GM12878 (cell line): ENCODE measurements around the gene HEATR1. TPM values are rescaled to one million over a fixed set of nuclear protein-coding genes. Genes with fewer than 3 reads are reported as not detected.

Source experiments
- ATAC-seq: fragments of 200-7000 bp; cut with Tn5 transposase; 3 replicates; pipeline ENCODE4 v1.9.1; 2020; ENCODE audit warnings: mild to moderate bottlenecking, moderate library complexity
- BruUV-seq: library from RNA; stranded (reverse); fragments of 400-500 nt; replicated peaks from 2 replicates; lab custom pipeline; 2021; lab: Mats Ljungman, UMichigan
- CTCF ChIA-PET: fragments of 300-600 bp; sonication (Branson Sonifier 250); formaldehyde crosslinking; extraction: SDS; loops from one replicate; lab custom pipeline; 2021; ENCODE audit warnings: inconsistent platforms; lab: Yijun Ruan, JAX
- POLR2A ChIA-PET: fragments of 350-600 bp; formaldehyde crosslinking; extraction: SDS; loops from one replicate; lab custom pipeline; 2021; ENCODE audit warnings: inconsistent platforms; lab: Charles Lee
- RAD21 ChIA-PET: fragments of 300-600 bp; sonication (Branson Sonifier 250); formaldehyde crosslinking; loops from one replicate; lab custom pipeline; 2023; ENCODE audit warnings: antibody characterized with exemption; ENCODE audit not compliant: unreplicated experiment; lab: Charles Lee
- SMC1A ChIA-PET: fragments of 300-600 bp; sonication (Branson Sonifier 250); formaldehyde crosslinking; loops from one replicate; lab custom pipeline; 2023; ENCODE audit not compliant: unreplicated experiment, uncharacterized antibody; lab: Charles Lee
- DNase-seq: peaks from one replicate; pipeline ENCODE4 v3.0.0-alpha.2; 2011; ENCODE audit warnings: low read depth, low spot score
- FAIRE-seq: peaks from 3 replicates; lab custom pipeline; 2011; peaks lifted over from hg19 to GRCh38; lab: Jason Lieb, UNC
- H2AFZ ChIP-seq: 2 replicates; pipeline ENCODE4 v1.6.0; 2011; ENCODE audit warnings: low read depth, low read length, control low read depth; ENCODE audit not compliant: control insufficient read depth
- H3K27ac ChIP-seq: 2 replicates; pipeline ENCODE4 v1.5.1; 2011; ENCODE audit warnings: control low read depth; ENCODE audit not compliant: control insufficient read depth, insufficient read depth
- H3K27me3 ChIP-seq, 2 experiments: replicated peaks in 1 of 2; 2 replicates each; pipeline versions ENCODE4 v1.6.0 to v1.6.1; 2011; ENCODE audit warnings: low read length in 1 of 2; ENCODE audit not compliant: control insufficient read depth in 2 of 2, insufficient read depth in 2 of 2
- H3K36me3 ChIP-seq, 2 experiments: 2 replicates each; pipeline ENCODE4 v1.5.1; 2011; ENCODE audit warnings: low read length in 1 of 2; ENCODE audit not compliant: control insufficient read depth in 2 of 2, insufficient read depth in 2 of 2
- H3K4me1 ChIP-seq: 2 replicates; pipeline ENCODE4 v1.6.1; 2011; ENCODE audit warnings: mild to moderate bottlenecking, low read length, moderate library complexity, mixed read lengths; ENCODE audit not compliant: control insufficient read depth, insufficient read depth
- H3K4me2 ChIP-seq: 2 replicates; pipeline ENCODE4 v1.6.0; 2011; ENCODE audit warnings: control low read depth; ENCODE audit not compliant: control insufficient read depth, insufficient read depth
- H3K4me3 ChIP-seq: fragments of 200-600 bp; sonication (generic); 2 replicates; pipeline ENCODE4 v1.5.1; 2016
- H3K79me2 ChIP-seq: 2 replicates; pipeline ENCODE4 v1.6.0; 2011; ENCODE audit warnings: low read length; ENCODE audit not compliant: control insufficient read depth, insufficient read depth
- H3K9ac ChIP-seq: 2 replicates; pipeline ENCODE4 v1.8.0; 2011; ENCODE audit warnings: low read length, control low read depth, mixed read lengths; ENCODE audit not compliant: control insufficient read depth, insufficient read depth
- H3K9me3 ChIP-seq: replicated peaks from 3 replicates; pipeline ENCODE4 v1.5.1; 2011; ENCODE audit warnings: mild to moderate bottlenecking, low read length; ENCODE audit not compliant: control insufficient read depth, insufficient read depth
- H4K20me1 ChIP-seq: 2 replicates; pipeline ENCODE4 v1.6.0; 2011; ENCODE audit not compliant: control insufficient read depth, insufficient read depth
- CTCF ChIP-seq, 3 experiments: IDR thresholded peaks in 2 of 3; conservative IDR thresholded peaks in 1 of 3; 2 replicates each; pipeline ENCODE4 v1.5.1; 2011; ENCODE audit warnings: low read depth in 3 of 3, low read length in 3 of 3, mild to moderate bottlenecking in 3 of 3, control low read depth in 2 of 3, moderate library complexity in 2 of 3, inconsistent platforms in 1 of 3, mixed read lengths in 1 of 3; ENCODE audit not compliant: control insufficient read depth in 2 of 3, insufficient read depth in 1 of 3; ENCODE audit errors: extremely low read depth in 1 of 3
- HCFC1 ChIP-seq: fragments of 150-350 bp; IDR thresholded peaks from 2 replicates; pipeline ENCODE4 v1.6.1; 2014; ENCODE audit warnings: low read length
- NFIC ChIP-seq: IDR thresholded peaks from 2 replicates; pipeline ENCODE4 v1.6.1; 2012; ENCODE audit warnings: low read depth, mild to moderate bottlenecking, inconsistent platforms, low read length, moderate library complexity
- NR2F1 ChIP-seq: fragments of 450-650 bp; conservative IDR thresholded peaks from 2 replicates; pipeline ENCODE4 v1.6.1; 2017; ENCODE audit warnings: mild to moderate bottlenecking
- PRDM15 ChIP-seq: fragments of 450-650 bp; formaldehyde crosslinking; IDR thresholded peaks from 2 replicates; pipeline ENCODE4 v1.4.0; 2020; ENCODE audit warnings: mild to moderate bottlenecking, moderate library complexity
- SUPT20H ChIP-seq: IDR thresholded peaks from 2 replicates; pipeline ENCODE4 v1.6.1; 2011; ENCODE audit warnings: low read depth, mild to moderate bottlenecking, low read length, moderate library complexity, borderline replicate concordance; ENCODE audit not compliant: control insufficient read depth
- WGBS: methylation state at CpG from one replicate; pipeline ENCODE4 v1.1.6; 2016; ENCODE audit warnings: low lambda C conversion rate; ENCODE audit not compliant: insufficient replicate concordance, insufficient coverage; ENCODE audit errors: missing lambda C conversion rate; 5-methylcytosine and 5-hydroxymethylcytosine counted together
- in situ Hi-C: fragments of 300-500 bp; cut with MboI; formaldehyde crosslinking; loops from 9 replicates; pipeline ENCODE4 v1.14.3; 2018; ENCODE audit warnings: mixed read lengths
- intact Hi-C: fragments of 100-400 bp; cut with micrococcal nuclease; formaldehyde crosslinking; loops from one replicate; pipeline ENCODE4 v1.14.2; 2022; ENCODE audit not compliant: unreplicated experiment
- polyA plus RNA-seq, 11 experiments: library from polyadenylated mRNA; depleted of rRNA in 4 of 11; unstranded in 6 of 11; stranded (reverse) in 5 of 11; fragments of >200 nt; fragmentation: Nextera tagmentation in 4 of 11; fragmentation: Illumina TruSeq in 1 of 11; extraction: Ambion mirVana in 4 of 11; extraction: Trizol in 1 of 11; gene quantifications; 1 replicate in 1 of 11; 2 replicates in 10 of 11; pipeline versions ENCODE4 v1.2.1 to v1.2.3, GENCODE V29; 2011 to 2016; ENCODE audit warnings: inconsistent platforms in 2 of 11, missing spikeins in 2 of 11, low read depth in 1 of 11
- total RNA-seq, 4 experiments: library from RNA; depleted of rRNA in 3 of 4; stranded (reverse); fragments of >200 nt in 3 of 4; fragmentation: Illumina TruSeq in 1 of 4; extraction: Trizol in 1 of 4; gene quantifications; 2 replicates each; pipeline versions ENCODE4 v1.2.1 to v1.2.3, GENCODE V29; 2013 to 2021

Gene HEATR1
- total and polyA plus RNA-seq, 10 of the 15 experiments (the other 5 are each of a cell fraction or from before 2014, with no cell fraction given), result 8.6 to 72.3 (median 41.9) TPM

GRCh38 chr1:236535662-236536161, 68.6 kb downstream of the HEATR1 start:
- Histone ChIP-seq H3K27ac (no peak overlapping the region), H3K27me3 (no peaks in the 10 kb centered on the region), H3K36me3 (peaks cover 0 to 3% of the 10 kb centered on the region in 2 experiments; a peak in 2 of 4 replicates), H3K9ac (no peak overlapping the region), H3K4me3 (no peak overlapping the region), H3K79me2 (no peaks in the 10 kb centered on the region), H3K4me2 (no peak overlapping the region), H3K9me3 (no peaks in the 10 kb centered on the region), H3K4me1 (peaks cover 9% of the 10 kb centered on the region), H4K20me1 (no peaks in the 10 kb centered on the region), H2AFZ (no peak overlapping the region)
- POLR2A ChIA-PET, result interaction anchor here (0.6 kb wide), 2 partner anchors 9 to 24 kb away, joined by 3 to 4 read pairs; no protein-coding TSS in a partner anchor
- no peak for FAIRE-seq
- SMC1A ChIA-PET, result interaction anchor here (1.5 kb wide), 1 partner anchor 10 kb away, joined by 4 read pairs; no protein-coding TSS in a partner anchor
- intact Hi-C loops (no loop called here), in situ Hi-C loops (no loop called here)
- WGBS, result 100% methylated on average over 6 of the region's 6 CpGs
- no peak for ATAC-seq
- BruUV-seq, result no TSS peak
- TF ChIP-seq HCFC1, result no peak
- DNase-seq, result no peak
- CTCF ChIA-PET, result no interaction called here
- RAD21 ChIA-PET, result no interaction called here

DNA sequence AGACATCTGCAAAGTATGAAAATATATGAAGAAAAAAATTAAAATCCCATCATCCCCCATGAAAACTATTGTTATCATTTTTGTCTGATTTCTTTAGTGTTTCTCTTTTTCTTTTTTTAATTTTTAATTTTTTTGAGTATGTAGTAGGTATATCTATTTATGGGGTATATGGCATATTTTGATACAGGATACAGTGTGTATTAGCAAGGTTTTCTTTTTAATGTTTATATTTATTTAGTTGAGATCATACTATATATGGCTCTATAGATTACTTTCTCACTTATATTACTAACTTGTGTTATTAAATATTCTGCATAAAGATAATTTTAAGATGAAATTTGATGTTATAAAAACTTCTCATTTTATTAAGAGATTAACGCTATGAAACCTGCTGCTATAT, 69.1 kb downstream of the HEATR1 start:
- 100% methylated on average over 1 of the region's 1 CpG for WGBS

More for the DNA sequence above, 69.1 kb downstream of the HEATR1 start:
- ChIA-PET POLR2A (interaction anchor here (0.6 kb wide), 1 partner anchor 24 kb away, joined by 4 read pairs; no protein-coding TSS in a partner anchor), CTCF (no interaction called here), RAD21 (no interaction called here), SMC1A (interaction anchor here (0.7 to 1.5 kb wide), 3 partner anchors 9 to 67 kb away, joined by 3 to 4 read pairs (median 4); no protein-coding TSS in a partner anchor)
- BruUV-seq, result no TSS peak
- Histone ChIP-seq H3K36me3 (peaks cover 0 to 3% of the 10 kb centered on the region in 2 experiments; a peak in 2 of 4 replicates), H3K4me1 (peaks cover 9% of the 10 kb centered on the region), H3K9me3 (no peaks in the 10 kb centered on the region), H3K4me2 (no peak overlapping the region), H3K9ac (no peak overlapping the region), H3K27ac (no peak overlapping the region), H4K20me1 (no peaks in the 10 kb centered on the region), H3K4me3 (no peak overlapping the region), H2AFZ (no peak overlapping the region), H3K79me2 (no peaks in the 10 kb centered on the region), H3K27me3 (no peaks in the 10 kb centered on the region)
- intact Hi-C loops, result no loop called here
- DNase-seq (no peak), ATAC-seq (no peak), FAIRE-seq (no peak)
- no peak for TF ChIP-seq CTCF (IDR thresholded peaks at IDR 0.05 in 2 of 3, conservative IDR thresholded peaks at IDR 0.05 in 1 of 3; ENCODE audit: control insufficient read depth in 2 of 3, extremely low read depth in 1 of 3, insufficient read depth in 1 of 3, low read depth in 3 of 3, low read length in 3 of 3)
- TF ChIP-seq NR2F1, result no peak
- TF ChIP-seq SUPT20H, result no peak
- no peak for TF ChIP-seq PRDM15 (CRISPR knock-in tag)
- no peak for TF ChIP-seq NFIC
- in situ Hi-C loops, result no loop called here
